Right atrium auricular region (tissue), 2 donors: ENCODE measurements around the gene ORAI1. TPM values are rescaled to one million over a fixed set of nuclear protein-coding genes. Genes with fewer than 3 reads are reported as not detected.
A peak's percentile ranks its signal among the peaks of the same experiment; 100 is the strongest.
"Not testable (repeated sequence)": the region's sequence is repeated elsewhere in the genome, so short reads cannot be mapped to it uniquely, and the experiment has no call there.

Experiments
- DNase-seq: peaks from one replicate; pipeline ENCODE4 v3.0.0-alpha.2; 2019; ENCODE audit warnings: low spot score
- H3K27ac ChIP-seq, 2 donors: fragments of 200-600 bp; sonication (generic); 1 replicate in 1 of 2; 2 replicates in 1 of 2; pipeline ENCODE4 v1.5.1; 2016 to 2019
- H3K27me3 ChIP-seq, 2 donors: fragments of 200-600 bp; sonication (generic); one replicate each; pipeline versions ENCODE4 v1.5.1 to v1.6.0; 2017 to 2019
- H3K36me3 ChIP-seq: fragments of 200-600 bp; sonication (generic); one replicate; pipeline ENCODE4 v1.5.1; 2016
- H3K4me1 ChIP-seq, 2 donors: fragments of 200-600 bp; sonication (generic); one replicate each; pipeline versions ENCODE4 v1.5.1 to v1.6.0; 2017 to 2019
- H3K4me3 ChIP-seq, 2 donors: fragments of 200-600 bp; sonication (generic); 1 replicate in 1 of 2; 2 replicates in 1 of 2; pipeline ENCODE4 v1.5.1; 2017 to 2019; ENCODE audit warnings: mild to moderate bottlenecking in 1 of 2, moderate library complexity in 1 of 2
- H3K9me3 ChIP-seq, 2 donors: fragments of 200-600 bp; sonication (generic); one replicate each; pipeline ENCODE4 v1.5.1; 2019
- CTCF ChIP-seq, 2 donors: fragments of 200-600 bp; sonication (generic); IDR thresholded peaks; one replicate each; pipeline ENCODE4 v1.5.1; 2019; ENCODE audit warnings: antibody characterized with exemption in 2 of 2
- total RNA-seq, 2 donors: library from RNA; depleted of rRNA; stranded (reverse); fragments of >200 nt; gene quantifications; one replicate each; pipeline ENCODE4 v1.1.0, GENCODE V29; 2016

The ORAI1 gene
- total RNA-seq, 2 donors from 2014 or later, result 6.8 to 8.3 TPM

GRCh38 chr12:121657305-121658008 is 31.1 kb downstream of the ORAI1 start:
- Histone ChIP-seq H3K27me3 (no peaks in the 10 kb centered on the region), H3K9me3 (no peaks in the 10 kb centered on the region), H3K36me3 (no peaks in the 10 kb centered on the region), H3K4me3 (no peak overlapping the region), H3K27ac (no peak overlapping the region), H3K4me1 (no peaks in the 10 kb centered on the region)
- TF ChIP-seq CTCF (IDR thresholded peaks at IDR 0.05), result no peak
- DNase-seq, result no peak

GRCh38 chr12:121661353-121662105 is 35.2 kb downstream of the ORAI1 start:
- not testable (repeated sequence) for H3K4me1 ChIP-seq, H3K9me3 ChIP-seq, H3K27ac ChIP-seq, H3K27me3 ChIP-seq, H3K36me3 ChIP-seq, H3K4me3 ChIP-seq, DNase-seq

- no peak for TF ChIP-seq CTCF (IDR thresholded peaks at IDR 0.05)
- H3K27me3 ChIP-seq, result no peaks in the 10 kb centered on the region
- H3K27ac ChIP-seq, result no peak overlapping the region
- H3K4me3 ChIP-seq, result no peak overlapping the region
- no peaks in the 10 kb centered on the region for H3K36me3 ChIP-seq
- no peaks in the 10 kb centered on the region for H3K9me3 ChIP-seq
- no peaks in the 10 kb centered on the region for H3K4me1 ChIP-seq
- DNase-seq, result no peak
These were observed 37.2 kb downstream of the ORAI1 start for GRCh38 chr12:121663610-121663929.

- DNase-seq, H3K4me1 ChIP-seq, H3K36me3 ChIP-seq, H3K27ac ChIP-seq, H3K9me3 ChIP-seq, H3K27me3 ChIP-seq, H3K4me3 ChIP-seq: not testable (repeated sequence)
These were observed 40.5 kb downstream of the ORAI1 start for GRCh38 chr12:121666829-121667228.

GRCh38 chr12:121668750-121669520 is 42.6 kb downstream of the ORAI1 start:
- no peak for DNase-seq
- Histone ChIP-seq H3K4me1 (peaks cover 0 to 18% of the 10 kb centered on the region in 2 donors), H3K4me3 (no peak overlapping the region), H3K9me3 (no peaks in the 10 kb centered on the region), H3K27me3 (no peaks in the 10 kb centered on the region), H3K27ac (no peak overlapping the region), H3K36me3 (no peaks in the 10 kb centered on the region)
- TF ChIP-seq CTCF (IDR thresholded peaks at IDR 0.05), result peak; percentile 25 to 70

- Histone ChIP-seq H3K4me3 (no peak within 1 kb of the TSS), H3K27me3 (no peaks in the 10 kb centered on the region), H3K36me3 (no peaks in the 10 kb centered on the region), H3K9me3 (no peaks in the 10 kb centered on the region), H3K27ac (no peak within 1 kb of the TSS), H3K4me1 (peaks cover 0 to 18% of the 10 kb centered on the region in 2 donors)
- DNase-seq, result no peak
- no peak for TF ChIP-seq CTCF (IDR thresholded peaks at IDR 0.05)
These were observed 43.2 kb downstream of the ORAI1 start, which contains the start of gene MORN3 for GRCh38 chr12:121669521-121669900. Gene MORN3, minus strand, starts transcription at chr12:121669654. Its CDS starts 171 bp downstream, at chr12:121669483.
